Measurements from ENCODE around the gene PLCL2.

Gene PLCL2

DNA sequence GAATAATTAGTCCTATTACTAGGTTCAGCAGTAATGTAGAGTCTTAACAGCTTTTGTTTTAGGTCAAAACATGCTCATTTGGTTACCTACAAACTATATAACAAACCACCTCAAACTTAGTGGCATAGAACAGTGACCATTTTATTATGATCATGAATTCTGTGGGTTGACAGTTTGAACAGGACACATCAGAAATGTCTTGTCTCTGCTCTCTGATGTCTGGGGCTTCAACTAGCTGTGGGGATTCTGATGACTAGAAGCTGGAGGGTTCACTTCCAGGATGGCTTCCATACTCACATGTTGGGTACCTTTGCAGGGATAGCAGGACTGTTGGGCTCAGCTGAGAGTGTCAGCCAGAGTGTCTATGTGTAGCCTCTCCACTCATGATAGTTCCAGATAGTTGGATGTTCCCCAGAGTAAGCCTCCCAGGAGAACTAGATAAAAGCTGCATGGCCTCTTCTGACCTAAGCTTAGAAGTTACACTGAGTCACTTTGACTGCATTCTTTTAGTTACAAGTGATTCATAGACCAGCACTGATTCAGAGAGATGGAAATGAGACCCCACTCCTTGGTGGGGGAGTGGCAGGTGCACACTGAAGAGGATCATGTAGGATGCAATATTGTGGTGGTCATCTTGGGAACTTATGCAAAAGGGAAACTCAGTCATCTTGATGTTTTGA is 32.6 kb downstream of the PLCL2 start:
- Histone ChIP-seq H3K36me3 (ENCODE audit: control insufficient read depth, insufficient read depth, low read length) (no peaks in the 10 kb centered on the region), H3K4me3 (replicated peaks; ENCODE audit: low read depth, low read length) (no peak overlapping the region), H3K27me3 (replicated peaks; ENCODE audit: control insufficient read depth, insufficient read depth, low read length) (no peaks in the 10 kb centered on the region)
- DNase-seq (ENCODE audit: extremely low read depth, insufficient read length) = no peak
- TF ChIP-seq, protein P1, sequence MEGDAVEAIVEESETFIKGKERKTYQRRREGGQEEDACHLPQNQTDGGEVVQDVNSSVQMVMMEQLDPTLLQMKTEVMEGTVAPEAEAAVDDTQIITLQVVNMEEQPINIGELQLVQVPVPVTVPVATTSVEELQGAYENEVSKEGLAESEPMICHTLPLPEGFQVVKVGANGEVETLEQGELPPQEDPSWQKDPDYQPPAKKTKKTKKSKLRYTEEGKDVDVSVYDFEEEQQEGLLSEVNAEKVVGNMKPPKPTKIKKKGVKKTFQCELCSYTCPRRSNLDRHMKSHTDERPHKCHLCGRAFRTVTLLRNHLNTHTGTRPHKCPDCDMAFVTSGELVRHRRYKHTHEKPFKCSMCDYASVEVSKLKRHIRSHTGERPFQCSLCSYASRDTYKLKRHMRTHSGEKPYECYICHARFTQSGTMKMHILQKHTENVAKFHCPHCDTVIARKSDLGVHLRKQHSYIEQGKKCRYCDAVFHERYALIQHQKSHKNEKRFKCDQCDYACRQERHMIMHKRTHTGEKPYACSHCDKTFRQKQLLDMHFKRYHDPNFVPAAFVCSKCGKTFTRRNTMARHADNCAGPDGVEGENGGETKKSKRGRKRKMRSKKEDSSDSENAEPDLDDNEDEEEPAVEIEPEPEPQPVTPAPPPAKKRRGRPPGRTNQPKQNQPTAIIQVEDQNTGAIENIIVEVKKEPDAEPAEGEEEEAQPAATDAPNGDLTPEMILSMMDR (IDR thresholded peaks at IDR 0.05; ENCODE audit: insufficient read depth, low read length, poor library complexity, severe bottlenecking) = no peak

DNA sequence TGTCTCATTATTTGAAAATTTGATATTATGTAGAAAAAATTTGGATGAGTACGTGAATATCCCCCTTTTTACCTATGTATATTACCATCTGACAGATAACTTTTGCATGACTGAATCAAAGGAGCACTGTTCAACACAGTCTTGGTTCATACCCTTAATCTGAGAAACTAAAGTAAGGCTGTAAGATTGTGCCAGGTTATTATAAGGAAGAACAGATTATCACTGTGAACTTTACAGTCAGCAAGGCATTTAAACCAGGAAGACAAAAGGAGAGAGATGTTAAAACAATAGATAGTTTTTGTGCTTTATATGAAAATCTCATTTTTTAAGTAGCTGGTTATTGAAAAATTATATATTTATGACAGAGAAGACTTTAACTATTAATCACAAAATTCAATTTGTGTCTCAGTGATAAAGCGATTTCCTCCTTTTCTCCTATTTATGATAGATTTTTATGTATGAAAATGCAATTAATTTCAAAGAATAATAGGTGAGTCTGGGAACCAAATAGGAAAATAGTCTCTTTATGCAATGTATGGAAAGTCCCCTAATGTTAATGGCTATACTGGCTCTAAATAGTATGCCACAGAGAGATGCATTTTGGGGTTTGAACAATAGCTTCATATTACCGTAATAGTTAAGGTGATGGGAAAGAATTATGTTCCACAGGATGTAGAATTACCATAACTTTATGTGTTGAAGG is 33.4 kb downstream of the PLCL2 start:
- Histone ChIP-seq H3K36me3 (ENCODE audit: control insufficient read depth, insufficient read depth, low read length) (no peaks in the 10 kb centered on the region), H3K27me3 (replicated peaks; ENCODE audit: control insufficient read depth, insufficient read depth, low read length) (no peaks in the 10 kb centered on the region), H3K4me3 (replicated peaks; ENCODE audit: low read depth, low read length) (no peak overlapping the region)
- TF ChIP-seq, protein P1 (IDR thresholded peaks at IDR 0.05; ENCODE audit: insufficient read depth, low read length, poor library complexity, severe bottlenecking) = no peak
- no peak for DNase-seq (ENCODE audit: extremely low read depth, insufficient read length)

DNA sequence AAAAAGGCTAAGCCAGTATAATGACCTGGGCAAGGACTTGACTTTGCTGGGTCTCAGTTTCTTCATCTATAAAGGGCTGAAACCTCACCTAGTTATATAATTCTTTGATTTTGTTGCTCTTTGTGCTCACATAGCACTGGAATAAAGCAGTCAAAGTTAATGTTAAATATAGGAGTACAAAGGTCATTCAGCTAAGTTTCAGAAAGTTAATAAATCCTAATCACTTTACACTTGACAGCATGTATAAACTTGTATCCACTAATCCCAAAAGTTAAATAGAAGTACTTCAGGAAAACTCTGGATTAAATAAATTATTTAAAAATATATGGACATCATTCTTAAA is 33.9 kb downstream of the PLCL2 start:
- no peak for DNase-seq (ENCODE audit: extremely low read depth, insufficient read length)
- Histone ChIP-seq H3K36me3 (ENCODE audit: control insufficient read depth, insufficient read depth, low read length) (no peaks in the 10 kb centered on the region), H3K27me3 (replicated peaks; ENCODE audit: control insufficient read depth, insufficient read depth, low read length) (no peaks in the 10 kb centered on the region), H3K4me3 (replicated peaks; ENCODE audit: low read depth, low read length) (no peak overlapping the region)
- TF ChIP-seq, protein P1 (IDR thresholded peaks at IDR 0.05; ENCODE audit: insufficient read depth, low read length, poor library complexity, severe bottlenecking) = no peak

DNA sequence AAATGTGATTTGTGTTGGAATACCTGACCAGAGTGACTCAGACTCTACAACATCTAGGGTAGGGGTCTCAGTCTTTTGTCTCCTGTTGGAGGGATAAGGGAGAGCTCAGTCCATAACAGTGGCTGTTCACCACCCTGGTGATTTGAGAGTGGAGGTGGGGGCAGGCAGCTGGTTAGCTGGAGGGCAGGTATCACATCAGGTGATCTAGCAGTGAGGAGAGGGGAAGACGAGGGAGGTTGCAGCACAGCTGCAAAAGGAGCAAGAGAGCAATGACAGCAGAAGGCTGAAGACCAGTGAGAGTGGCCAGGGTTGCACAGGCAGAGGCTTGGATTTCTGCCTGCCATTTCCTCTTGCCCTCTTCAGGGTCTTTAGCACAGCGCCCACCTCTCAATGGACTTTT is 38.4 kb downstream of the PLCL2 start:
- TF ChIP-seq, protein P1 (IDR thresholded peaks at IDR 0.05; ENCODE audit: insufficient read depth, low read length, poor library complexity, severe bottlenecking) = no peak
- Histone ChIP-seq H3K4me3 (replicated peaks; ENCODE audit: low read depth, low read length) (no peak overlapping the region), H3K36me3 (ENCODE audit: control insufficient read depth, insufficient read depth, low read length) (no peaks in the 10 kb centered on the region), H3K27me3 (replicated peaks; ENCODE audit: control insufficient read depth, insufficient read depth, low read length) (no peaks in the 10 kb centered on the region)
- DNase-seq (ENCODE audit: extremely low read depth, insufficient read length) = no peak

DNA sequence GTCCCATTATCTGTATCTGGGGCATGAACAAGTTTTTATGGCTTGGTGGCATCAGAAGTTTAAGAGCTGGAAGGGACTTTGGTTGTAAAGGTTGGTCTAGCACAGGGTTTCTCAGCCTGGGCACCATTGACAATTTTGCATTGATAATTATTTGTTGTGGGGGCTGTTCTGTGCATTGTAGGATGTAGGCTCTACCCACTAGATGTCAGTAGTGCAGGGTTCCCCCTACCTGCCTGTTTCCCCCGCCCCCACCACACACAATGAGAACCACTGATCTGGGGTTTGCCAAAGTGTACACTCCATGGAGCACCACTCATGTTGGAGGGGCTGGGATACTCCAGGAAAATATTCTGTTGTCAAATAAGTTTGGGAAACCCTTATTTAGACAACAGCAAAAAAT is 42.7 kb downstream of the PLCL2 start:
- no peak for DNase-seq (ENCODE audit: extremely low read depth, insufficient read length)
- Histone ChIP-seq H3K4me3 (replicated peaks; ENCODE audit: low read depth, low read length) (no peak overlapping the region), H3K27me3 (replicated peaks; ENCODE audit: control insufficient read depth, insufficient read depth, low read length) (no peaks in the 10 kb centered on the region)

More for the DNA sequence above, 42.7 kb downstream of the PLCL2 start:
- TF ChIP-seq, protein P1 (IDR thresholded peaks at IDR 0.05; ENCODE audit: insufficient read depth, low read length, poor library complexity, severe bottlenecking) = peak; percentile 53
- no peaks in the 10 kb centered on the region for H3K36me3 ChIP-seq (ENCODE audit: control insufficient read depth, insufficient read depth, low read length)

All from GM06990 (cell line).